ENCODE data around the gene RPS27L.
"Not testable (repeated sequence)": the region's sequence is repeated elsewhere in the genome, so short reads cannot be mapped to it uniquely, and the experiment has no call there.

DNA sequence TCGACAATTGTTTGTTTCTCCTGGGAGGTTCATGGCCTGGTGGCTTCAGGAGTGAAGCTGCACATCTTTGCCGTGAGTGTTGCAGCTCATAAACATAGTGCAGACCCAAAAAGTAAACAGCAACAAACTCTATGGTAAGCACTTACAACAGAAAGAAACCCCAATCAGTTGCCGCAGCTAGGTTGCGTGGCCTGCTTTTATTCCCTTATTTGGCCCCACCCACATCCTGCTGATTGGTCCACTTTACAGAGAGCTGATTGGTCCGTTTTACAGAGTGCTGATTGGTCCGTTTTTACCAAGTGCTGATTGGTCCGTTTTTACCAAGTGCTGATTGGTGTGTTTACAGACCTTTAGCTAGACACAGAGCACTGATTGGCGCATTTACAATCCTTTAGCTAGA is 51.9 kb downstream of the RPS27L start:
- TF ChIP-seq, protein P1, sequence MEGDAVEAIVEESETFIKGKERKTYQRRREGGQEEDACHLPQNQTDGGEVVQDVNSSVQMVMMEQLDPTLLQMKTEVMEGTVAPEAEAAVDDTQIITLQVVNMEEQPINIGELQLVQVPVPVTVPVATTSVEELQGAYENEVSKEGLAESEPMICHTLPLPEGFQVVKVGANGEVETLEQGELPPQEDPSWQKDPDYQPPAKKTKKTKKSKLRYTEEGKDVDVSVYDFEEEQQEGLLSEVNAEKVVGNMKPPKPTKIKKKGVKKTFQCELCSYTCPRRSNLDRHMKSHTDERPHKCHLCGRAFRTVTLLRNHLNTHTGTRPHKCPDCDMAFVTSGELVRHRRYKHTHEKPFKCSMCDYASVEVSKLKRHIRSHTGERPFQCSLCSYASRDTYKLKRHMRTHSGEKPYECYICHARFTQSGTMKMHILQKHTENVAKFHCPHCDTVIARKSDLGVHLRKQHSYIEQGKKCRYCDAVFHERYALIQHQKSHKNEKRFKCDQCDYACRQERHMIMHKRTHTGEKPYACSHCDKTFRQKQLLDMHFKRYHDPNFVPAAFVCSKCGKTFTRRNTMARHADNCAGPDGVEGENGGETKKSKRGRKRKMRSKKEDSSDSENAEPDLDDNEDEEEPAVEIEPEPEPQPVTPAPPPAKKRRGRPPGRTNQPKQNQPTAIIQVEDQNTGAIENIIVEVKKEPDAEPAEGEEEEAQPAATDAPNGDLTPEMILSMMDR (conservative IDR thresholded peaks at IDR 0.05) = not testable (repeated sequence)
- not testable (repeated sequence) for TF ChIP-seq EZH2 (IDR thresholded peaks at IDR 0.05; ENCODE audit: low read depth)
